Ectodermal cell (in vitro differentiated cells): ENCODE data around the gene C1orf198.

Source experiments
- H3K27ac ChIP-seq: 2 replicates; pipeline ENCODE4 v1.7.0; 2013; ENCODE audit warnings: mild to moderate bottlenecking, low read depth, low read length; ENCODE audit not compliant: insufficient read depth, poor library complexity, severe bottlenecking
- H3K27me3 ChIP-seq: 2 replicates; pipeline ENCODE4 v1.7.0; 2013; ENCODE audit warnings: mild to moderate bottlenecking, low read length; ENCODE audit not compliant: insufficient read depth, control insufficient read depth, poor library complexity, severe bottlenecking
- H3K36me3 ChIP-seq: one replicate; pipeline ENCODE4 v1.7.0; 2013; ENCODE audit warnings: low read length; ENCODE audit not compliant: control insufficient read depth, insufficient read depth
- H3K4me1 ChIP-seq: one replicate; pipeline ENCODE4 v1.7.0; 2013; ENCODE audit warnings: low read length; ENCODE audit not compliant: control insufficient read depth, insufficient read depth
- H3K4me3 ChIP-seq: 2 replicates; pipeline ENCODE4 v1.7.0; 2013; ENCODE audit warnings: low read depth, low read length, control low read depth; ENCODE audit not compliant: insufficient read depth
- H3K9me3 ChIP-seq: 2 replicates; pipeline ENCODE4 v1.7.0; 2013; ENCODE audit warnings: mild to moderate bottlenecking, low read length, moderate library complexity; ENCODE audit not compliant: control insufficient read depth
- WGBS, 2 experiments: methylation state at CpG; one replicate each; pipeline ENCODE4 v1.1.7; 2013; ENCODE audit warnings: missing lambda C conversion rate in 2 of 2; 5-methylcytosine and 5-hydroxymethylcytosine counted together

The C1orf198 gene

GRCh38 chr1:230892018-230892491 is 23.7 kb upstream of the C1orf198 start:
- no peaks in the 10 kb centered on the region for H3K9me3 ChIP-seq
- H3K36me3 ChIP-seq: no peaks in the 10 kb centered on the region
- no peaks in the 10 kb centered on the region for H3K27me3 ChIP-seq
- H3K27ac ChIP-seq: no peak overlapping the region
- no peak overlapping the region for H3K4me3 ChIP-seq
- WGBS, 2 experiments: 93% methylated on average over 6 of the region's 6 CpGs
- no peaks in the 10 kb centered on the region for H3K4me1 ChIP-seq

GRCh38 chr1:230891413-230891812 is 23.1 kb upstream of the C1orf198 start:
- Histone ChIP-seq H3K4me1 (no peaks in the 10 kb centered on the region), H3K4me3 (no peak overlapping the region), H3K27me3 (no peaks in the 10 kb centered on the region), H3K27ac (no peak overlapping the region), H3K36me3 (no peaks in the 10 kb centered on the region), H3K9me3 (no peaks in the 10 kb centered on the region)
- WGBS, 2 experiments: 35 to 37% methylated on average over 2 of the region's 2 CpGs

DNA sequence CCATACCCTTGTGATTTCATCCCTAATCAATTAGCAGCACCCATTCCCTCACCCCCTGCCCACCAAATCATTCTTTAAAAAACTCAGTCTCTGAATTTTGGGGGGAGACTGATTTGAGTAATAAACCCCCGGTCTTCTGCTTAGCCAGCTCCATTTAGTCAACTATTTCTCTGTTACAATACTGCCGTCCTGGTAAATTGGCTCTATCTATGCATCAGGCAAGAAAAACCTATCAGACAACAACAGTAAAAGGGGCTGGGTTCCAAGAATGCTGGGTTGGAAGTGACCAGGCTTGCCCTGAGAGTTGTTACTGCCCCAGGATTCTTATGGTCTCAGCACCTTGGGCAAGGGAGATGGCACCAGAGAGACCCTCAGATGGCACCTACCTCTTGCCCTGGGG is 16.3 kb upstream of the C1orf198 start:
- Histone ChIP-seq H3K4me1 (no peaks in the 10 kb centered on the region), H3K27ac (no peak overlapping the region), H3K27me3 (no peaks in the 10 kb centered on the region), H3K9me3 (no peaks in the 10 kb centered on the region), H3K4me3 (no peak overlapping the region), H3K36me3 (no peaks in the 10 kb centered on the region)
- WGBS, 2 experiments: 94% methylated on average over 2 of the region's 2 CpGs

- Histone ChIP-seq H3K4me1 (peaks cover 5% of the 10 kb centered on the region), H3K4me3 (no peak overlapping the region), H3K9me3 (no peaks in the 10 kb centered on the region), H3K27me3 (no peaks in the 10 kb centered on the region), H3K36me3 (no peaks in the 10 kb centered on the region), H3K27ac (no peak overlapping the region)
- WGBS, 2 experiments: 78 to 90% methylated on average over 4 of the region's 4 CpGs
Observed at GRCh38 chr1:230883967-230884366, 15.6 kb upstream of the C1orf198 start.

- H3K27ac ChIP-seq: no peak overlapping the region
- no peaks in the 10 kb centered on the region for H3K9me3 ChIP-seq
- 48 to 56% methylated on average over 6 to 7 of the region's 8 CpGs for WGBS, 2 experiments
- H3K27me3 ChIP-seq: no peaks in the 10 kb centered on the region
- H3K4me1 ChIP-seq: peaks cover 9% of the 10 kb centered on the region
- no peaks in the 10 kb centered on the region for H3K36me3 ChIP-seq
- no peak overlapping the region for H3K4me3 ChIP-seq
Observed at GRCh38 chr1:230879778-230880177, 11.5 kb upstream of the C1orf198 start.

GRCh38 chr1:230878591-230878990 is 10.3 kb upstream of the C1orf198 start:
- H3K27me3 ChIP-seq: no peaks in the 10 kb centered on the region
- no peaks in the 10 kb centered on the region for H3K36me3 ChIP-seq
- WGBS, 2 experiments: 86 to 87% methylated on average over 5 of the region's 5 CpGs
- no peaks in the 10 kb centered on the region for H3K9me3 ChIP-seq
- peaks cover 9% of the 10 kb centered on the region for H3K4me1 ChIP-seq
- H3K27ac ChIP-seq: no peak overlapping the region
- no peak overlapping the region for H3K4me3 ChIP-seq

- WGBS, 2 experiments: 95 to 98% methylated on average over 4 of the region's 4 CpGs
- H3K27ac ChIP-seq: no peak overlapping the region
- H3K9me3 ChIP-seq: no peaks in the 10 kb centered on the region
- H3K4me3 ChIP-seq: no peak overlapping the region
- H3K36me3 ChIP-seq: no peaks in the 10 kb centered on the region
- H3K27me3 ChIP-seq: no peaks in the 10 kb centered on the region
- H3K4me1 ChIP-seq: peaks cover 9% of the 10 kb centered on the region
Observed at GRCh38 chr1:230877924-230878590, 9.7 kb upstream of the C1orf198 start.

- Histone ChIP-seq H3K9me3 (no peaks in the 10 kb centered on the region), H3K36me3 (no peaks in the 10 kb centered on the region), H3K27ac (no peak overlapping the region), H3K4me3 (no peak overlapping the region), H3K4me1 (peaks cover 9% of the 10 kb centered on the region), H3K27me3 (no peaks in the 10 kb centered on the region)
- 83 to 84% methylated on average over 14 of the region's 14 CpGs for WGBS, 2 experiments
Observed at GRCh38 chr1:230877146-230877923, 9.0 kb upstream of the C1orf198 start.

DNA sequence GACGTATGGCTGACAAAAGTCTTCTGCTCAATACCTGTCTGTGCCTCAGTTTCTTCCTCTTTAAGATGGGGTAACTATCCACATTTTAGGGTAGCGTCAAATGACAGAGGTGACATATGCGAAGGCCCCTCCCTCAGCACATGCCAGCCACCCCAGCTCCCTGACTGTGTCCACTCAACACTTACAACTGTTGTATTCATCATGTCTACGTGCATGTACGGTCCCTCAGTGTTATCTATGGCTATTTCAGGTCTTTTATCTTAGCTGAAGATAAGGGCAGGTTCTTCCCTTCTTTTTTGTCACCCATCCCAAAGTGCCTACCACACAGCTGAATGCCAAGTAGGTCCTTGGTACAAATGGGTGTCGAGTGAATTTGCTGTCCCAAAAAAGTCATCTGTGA is 8.3 kb upstream of the C1orf198 start:
- WGBS, 2 experiments: 83 to 87% methylated on average over 6 of the region's 6 CpGs
- no peaks in the 10 kb centered on the region for H3K27me3 ChIP-seq
- peaks cover 9% of the 10 kb centered on the region for H3K4me1 ChIP-seq
- no peaks in the 10 kb centered on the region for H3K9me3 ChIP-seq
- H3K36me3 ChIP-seq: no peaks in the 10 kb centered on the region
- H3K4me3 ChIP-seq: no peak overlapping the region
- no peak overlapping the region for H3K27ac ChIP-seq

- WGBS, 2 experiments: 94% methylated on average over 8 of the region's 8 CpGs
- Histone ChIP-seq H3K27me3 (no peaks in the 10 kb centered on the region), H3K4me1 (peaks cover 9% of the 10 kb centered on the region), H3K27ac (no peak overlapping the region), H3K36me3 (no peaks in the 10 kb centered on the region), H3K4me3 (no peak overlapping the region), H3K9me3 (no peaks in the 10 kb centered on the region)
Observed at GRCh38 chr1:230875370-230875769, 7.0 kb upstream of the C1orf198 start.
